Activated CD4-positive, alpha-beta T cell treated with anti-CD3 and anti-CD28 coated beads, Interleukin-2, amount 50 U/mL, for 4 hours (primary cell): Measurements from ENCODE around the gene PDZD2.
"Not testable (repeated sequence)": the region's sequence is repeated elsewhere in the genome, so short reads cannot be mapped to it uniquely, and the experiment has no call there.

ENCODE experiments used
- DNase-seq, 2 experiments: peaks; one replicate each; pipeline ENCODE4 v3.0.0-alpha.2; 2020

PDZD2 gene

DNA sequence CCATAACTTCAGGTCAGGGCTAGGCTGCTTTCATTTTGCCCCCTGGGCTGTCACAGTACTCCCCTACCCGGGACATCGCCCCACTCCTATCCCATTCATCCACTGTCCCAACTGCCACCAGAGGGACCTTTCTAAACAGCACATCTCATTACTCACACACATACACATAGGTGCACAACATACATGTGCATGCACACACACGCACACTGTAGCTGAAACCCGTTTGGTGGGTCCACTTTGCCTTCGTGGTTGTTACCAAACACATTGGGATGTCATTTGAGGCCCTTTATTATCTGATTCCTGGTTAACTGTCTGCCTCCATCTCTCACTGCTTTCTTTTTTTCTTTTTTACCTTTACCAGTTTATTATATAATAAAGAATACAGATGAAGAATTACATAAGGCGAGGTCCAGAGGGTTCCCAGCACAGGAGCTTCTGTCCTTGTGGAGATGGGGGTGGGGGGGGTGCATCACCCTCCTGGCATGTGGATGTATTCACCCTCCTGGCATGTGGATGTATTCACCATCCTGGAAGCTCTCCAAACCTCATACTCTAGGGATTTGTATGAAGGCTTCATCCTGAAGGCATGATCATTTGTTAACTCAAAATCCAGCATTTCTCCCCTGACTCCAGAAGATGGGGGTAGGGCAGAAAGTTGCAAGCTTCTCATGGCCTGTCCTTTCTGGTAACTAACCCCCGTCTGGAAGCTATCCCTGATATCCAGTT lies 349.2 kb downstream of the PDZD2 start:
- DNase-seq, result no peak

- no peak for DNase-seq
Measured at GRCh38 chr5:31990081-31990650, 351.2 kb downstream of the PDZD2 start.

- no peak for DNase-seq
Measured at GRCh38 chr5:31990701-31991110, 351.8 kb downstream of the PDZD2 start.

- no peak for DNase-seq
Measured at GRCh38 chr5:31992377-31992776, 353.4 kb downstream of the PDZD2 start.

- DNase-seq, result no peak
Measured at GRCh38 chr5:31993165-31993961, 354.4 kb downstream of the PDZD2 start.

DNA sequence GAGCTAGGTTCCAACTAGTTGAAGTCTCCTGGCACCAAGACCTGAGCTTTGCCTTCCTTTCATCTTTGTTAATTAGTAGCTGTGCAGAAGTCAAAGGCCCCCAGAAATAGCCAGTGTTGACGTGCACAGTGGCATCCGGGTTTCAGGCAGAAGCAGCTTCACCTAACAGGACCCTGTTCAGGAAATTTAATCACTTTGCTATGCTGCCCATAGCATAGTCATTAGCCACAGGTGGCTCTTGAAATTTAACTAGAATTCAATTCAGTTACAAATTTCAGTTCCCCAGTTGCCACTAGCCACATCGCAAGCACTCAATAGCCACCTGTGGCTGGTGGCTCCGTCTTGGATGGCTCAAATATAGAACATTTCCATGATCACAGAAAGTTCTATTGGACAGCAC lies 356.1 kb downstream of the PDZD2 start:
- DNase-seq, result no peak

DNA sequence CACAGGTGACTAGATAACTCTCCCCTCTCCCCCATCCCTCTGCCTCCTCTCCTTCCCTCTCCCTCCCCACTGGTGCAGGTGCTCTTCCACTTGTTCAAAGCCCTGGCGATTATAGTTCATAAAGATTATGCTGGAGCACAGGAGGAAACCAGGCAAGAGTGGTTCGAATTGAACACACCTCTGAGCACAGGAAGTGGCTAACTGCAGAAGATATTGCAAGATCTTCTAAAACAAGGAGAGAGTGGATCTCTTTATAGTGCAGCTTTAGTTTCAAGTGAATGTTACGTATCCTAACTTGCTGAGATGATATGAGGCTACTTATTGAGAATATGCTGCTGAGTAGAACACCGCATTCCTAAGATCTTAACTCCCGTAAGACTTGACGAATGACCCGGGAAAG lies 356.8 kb downstream of the PDZD2 start:
- no peak for DNase-seq

DNA sequence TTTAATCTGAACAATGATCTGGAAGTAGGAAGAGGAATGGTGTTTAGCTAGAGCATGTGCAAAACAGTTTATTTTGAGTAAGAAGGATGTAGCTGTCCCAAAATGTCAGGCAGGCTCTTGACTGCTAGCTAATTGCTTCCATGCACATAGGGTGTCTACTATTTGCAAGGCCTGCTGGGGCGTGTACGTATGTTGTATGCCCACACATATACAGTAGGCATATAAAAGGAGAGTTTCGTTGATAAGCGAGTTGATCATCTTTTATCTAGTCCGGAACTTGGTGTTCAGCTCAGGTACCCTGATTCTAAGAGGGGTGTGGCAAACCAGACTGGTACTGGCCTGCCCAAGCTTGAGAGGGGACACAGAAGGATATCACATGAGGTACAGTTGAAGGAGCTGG lies 358.0 kb downstream of the PDZD2 start:
- no peak for DNase-seq

GRCh38 chr5:31999470-31999869 lies 360.5 kb downstream of the PDZD2 start:
- DNase-seq, result no peak

GRCh38 chr5:32000731-32001130 lies 361.8 kb downstream of the PDZD2 start:
- DNase-seq, result no peak

DNA sequence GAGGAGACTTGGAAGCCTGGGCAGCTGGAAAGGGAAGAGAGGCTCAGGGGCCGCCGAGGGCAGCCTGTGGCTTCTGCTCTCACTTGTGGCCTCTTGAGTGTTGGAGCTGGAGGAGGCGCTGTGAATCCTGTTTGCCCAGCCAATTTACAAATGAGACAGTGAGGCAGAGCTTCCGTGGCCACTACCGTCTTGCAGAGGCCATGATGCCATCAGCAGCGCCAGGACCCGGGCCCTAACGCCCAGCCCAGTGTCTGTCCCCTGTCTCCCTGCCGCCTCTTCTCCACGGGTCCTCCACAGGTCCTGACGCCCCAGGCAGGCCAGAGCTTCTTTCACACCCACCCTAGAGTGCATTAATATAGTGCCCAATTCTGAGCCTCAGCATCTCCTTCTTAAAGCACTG lies 362.4 kb downstream of the PDZD2 start:
- no peak for DNase-seq

DNA sequence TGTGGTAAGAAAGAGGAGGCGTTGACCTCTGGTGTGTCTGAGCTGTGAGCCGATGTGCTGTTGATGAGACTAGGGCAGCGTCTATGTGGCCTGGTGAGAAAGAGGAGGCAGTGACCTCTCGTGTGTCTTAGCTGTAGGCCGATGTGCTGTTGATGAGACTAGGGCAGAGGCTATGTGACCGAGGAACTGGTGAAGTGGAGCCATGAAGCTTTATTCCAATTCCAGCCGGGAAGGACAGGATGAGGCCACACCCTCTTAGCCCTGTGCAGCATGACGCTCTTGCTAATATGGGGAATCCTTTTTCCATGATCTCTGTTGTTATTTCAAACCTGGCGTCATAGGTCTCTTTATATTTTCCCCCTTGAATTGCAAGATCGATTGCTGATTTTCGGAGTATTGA lies 362.8 kb downstream of the PDZD2 start:
- DNase-seq, result no peak

DNA sequence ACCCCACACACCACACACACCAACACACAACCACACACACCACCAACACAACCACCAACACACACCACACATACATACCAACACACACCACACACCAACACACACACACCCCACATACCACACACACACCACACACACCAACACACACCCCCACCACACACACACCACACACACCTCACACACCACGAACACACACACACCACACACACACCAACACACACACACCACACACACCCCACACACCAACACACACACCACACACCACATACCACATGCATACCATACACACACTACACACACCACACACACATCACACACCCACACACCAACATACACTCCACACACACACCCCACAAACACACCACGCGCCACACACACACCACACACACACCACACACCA lies 363.8 kb downstream of the PDZD2 start:
- no peak for DNase-seq

DNA sequence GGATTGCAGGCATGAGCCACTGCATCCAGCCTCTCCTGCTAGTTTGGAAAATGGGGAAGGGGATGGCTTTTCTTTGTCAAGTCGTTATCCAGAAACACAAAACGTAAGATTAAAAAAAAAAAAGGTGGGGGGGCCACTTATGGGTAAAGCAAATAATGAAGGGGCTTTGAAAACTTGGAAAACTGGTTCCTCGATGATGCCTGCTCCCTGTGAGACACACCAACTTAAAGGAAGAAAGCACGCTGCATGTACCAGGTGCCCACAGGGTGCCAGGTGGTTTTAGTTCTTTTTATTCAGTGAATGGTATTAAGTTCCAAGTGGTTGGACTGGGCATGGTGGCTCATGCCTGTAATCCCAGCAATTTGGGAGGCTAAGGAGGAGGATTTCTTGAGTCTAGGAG lies 365.1 kb downstream of the PDZD2 start:
- no peak for DNase-seq

- no peak for DNase-seq
Measured at GRCh38 chr5:32004404-32004803, 365.5 kb downstream of the PDZD2 start.

DNA sequence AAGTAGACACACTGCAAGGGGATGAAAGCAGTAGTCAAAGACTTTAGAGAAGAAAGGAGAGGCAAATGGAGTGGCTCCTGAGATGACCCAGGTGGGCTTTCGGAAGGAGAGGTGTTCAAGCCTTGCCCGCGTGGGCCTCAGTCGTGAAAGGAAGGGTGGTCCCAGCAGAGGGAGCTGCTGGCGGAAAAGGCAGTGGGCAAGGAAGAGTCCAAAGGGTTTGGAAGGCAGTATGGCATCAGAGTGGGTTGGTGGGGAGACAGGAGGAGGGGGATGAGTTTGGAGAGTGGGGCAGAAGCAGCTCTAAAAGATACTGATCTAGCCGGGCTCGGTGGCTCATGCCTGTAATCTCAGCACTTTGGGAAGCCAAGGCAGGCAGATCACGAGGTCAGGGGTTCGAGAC lies 369.8 kb downstream of the PDZD2 start:
- DNase-seq, result no peak

DNA sequence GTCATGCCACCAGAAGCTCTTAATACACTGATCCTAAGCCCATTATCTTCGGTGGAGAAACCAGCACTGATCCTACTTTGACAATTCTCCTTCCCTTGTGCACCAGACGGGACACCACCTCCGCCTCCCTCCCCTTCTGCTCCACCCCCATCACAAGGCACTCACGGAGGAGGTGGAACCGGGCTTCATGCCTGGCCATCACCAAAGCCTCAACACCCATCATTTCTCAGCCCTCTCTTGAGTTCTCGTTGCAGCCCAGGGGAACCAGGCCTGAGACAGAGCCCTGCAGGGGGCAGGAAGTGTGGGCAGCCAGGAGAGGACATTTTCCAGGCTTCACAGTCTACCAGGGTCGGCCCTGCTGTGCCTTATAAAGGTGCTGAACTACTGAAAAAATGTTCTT lies 374.7 kb downstream of the PDZD2 start:
- DNase-seq, result no peak

- DNase-seq, result no peak
Measured at GRCh38 chr5:32014096-32014745, 375.3 kb downstream of the PDZD2 start.

DNA sequence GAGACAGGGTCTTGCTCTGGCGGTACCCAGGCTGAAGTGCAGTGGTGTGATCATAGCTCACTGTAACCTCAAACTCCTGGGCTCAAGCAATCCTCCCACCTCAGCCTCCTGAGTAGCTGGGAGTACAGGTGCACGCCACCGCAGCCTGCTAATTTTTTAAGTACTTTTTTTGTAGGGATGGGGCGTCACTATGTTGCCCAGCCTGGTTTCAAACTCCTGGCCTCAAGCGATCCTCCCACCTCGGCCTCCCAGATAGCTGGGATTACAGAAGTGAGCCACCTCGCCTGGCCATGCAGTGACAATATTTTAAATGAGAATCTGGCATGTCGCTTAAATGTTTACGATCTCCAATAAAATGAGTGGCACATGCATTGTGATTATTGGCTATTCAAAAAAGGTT lies 376.3 kb downstream of the PDZD2 start:
- not testable (repeated sequence) for DNase-seq

- DNase-seq, result no peak
Measured at GRCh38 chr5:32017692-32018367, 378.9 kb downstream of the PDZD2 start.

GRCh38 chr5:32018476-32019436 lies 379.8 kb downstream of the PDZD2 start:
- no peak for DNase-seq

DNA sequence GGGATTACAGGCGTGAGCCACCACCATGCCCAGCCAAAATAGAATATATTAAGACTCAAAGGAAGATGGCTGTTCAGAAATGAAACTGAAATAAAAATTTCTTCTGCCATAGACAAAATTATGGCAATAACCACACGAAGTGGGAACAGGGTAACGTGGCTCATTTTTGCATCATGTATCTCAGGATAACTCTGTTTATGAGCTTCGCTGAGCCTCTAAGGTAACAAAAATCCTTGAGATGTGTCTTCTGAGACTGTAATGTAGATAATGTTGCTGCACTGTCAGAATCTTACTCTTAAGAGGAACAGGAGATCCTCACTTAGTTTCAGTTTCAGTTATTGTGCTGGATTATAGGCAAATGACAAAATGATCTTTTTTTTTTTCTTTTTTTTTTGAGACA lies 381.3 kb downstream of the PDZD2 start:
- DNase-seq, result no peak
